HepG2 (cell line): ENCODE measurements around the gene ATOH8. TPM values are rescaled to one million over a fixed set of nuclear protein-coding genes. Genes with fewer than 3 reads are reported as not detected.
A peak's percentile ranks its signal among the peaks of the same experiment; 100 is the strongest.

ENCODE experiments used
- AHDC1 ChIP-seq: sonication (generic); formaldehyde crosslinking; IDR thresholded peaks from 2 replicates; pipeline ENCODE4 v1.5.1; 2020; ENCODE audit warnings: mild to moderate bottlenecking, missing genetic modification reagents, borderline replicate concordance
- ARID2 ChIP-seq: sonication (generic); formaldehyde crosslinking; IDR thresholded peaks from 2 replicates; pipeline ENCODE4 v1.8.1; 2022; ENCODE audit warnings: mild to moderate bottlenecking, missing genetic modification reagents, borderline replicate concordance
- E2F1 ChIP-seq: sonication (generic); formaldehyde crosslinking; IDR thresholded peaks from 2 replicates; pipeline ENCODE4 v1.5.0; 2020; ENCODE audit warnings: missing genetic modification reagents
- FOXK1 ChIP-seq: sonication (generic); formaldehyde crosslinking; IDR thresholded peaks from 2 replicates; pipeline ENCODE4 v1.4.0; 2020; ENCODE audit warnings: low read depth, missing genetic modification reagents, borderline replicate concordance
- TFAP4 ChIP-seq: sonication (generic); IDR thresholded peaks from 2 replicates; pipeline ENCODE4 v1.6.1; 2016; ENCODE audit warnings: low read depth, borderline replicate concordance
- ZEB1 ChIP-seq: IDR thresholded peaks from 2 replicates; pipeline ENCODE4 v1.6.1; 2012; ENCODE audit warnings: mild to moderate bottlenecking, low read depth, inconsistent platforms; ENCODE audit not compliant: insufficient replicate concordance
- ZHX2 ChIP-seq, 2 experiments: sonication (generic) in 1 of 2; formaldehyde crosslinking in 1 of 2; IDR thresholded peaks; 2 replicates each; pipeline versions ENCODE4 v1.6.1 to v1.9.0; 2014 to 2022; ENCODE audit warnings: antibody characterized with exemption in 1 of 2, borderline replicate concordance in 1 of 2, inconsistent platforms in 1 of 2, low read depth in 1 of 2, missing genetic modification reagents in 1 of 2
- ZNF281 ChIP-seq: sonication (generic); formaldehyde crosslinking; IDR thresholded peaks from 2 replicates; pipeline ENCODE4 v1.4.0; 2020; ENCODE audit warnings: missing genetic modification reagents, borderline replicate concordance
- ZNF3 ChIP-seq: IDR thresholded peaks from 2 replicates; pipeline ENCODE4 v1.7.0; 2017; ENCODE audit warnings: inconsistent platforms
- ZNF547 ChIP-seq: sonication (generic); formaldehyde crosslinking; IDR thresholded peaks from 2 replicates; pipeline ENCODE4 v1.5.1; 2020; ENCODE audit warnings: mild to moderate bottlenecking, missing genetic modification reagents
- polyA plus RNA-seq, 8 experiments: library from polyadenylated mRNA; depleted of rRNA in 3 of 8; stranded (reverse) in 7 of 8; unstranded in 1 of 8; fragments of >200 nt; fragmentation: Illumina TruSeq in 4 of 8; extraction: Trizol in 4 of 8; gene quantifications; 2 replicates each; pipeline versions ENCODE4 v1.2.1 to v1.2.3, GENCODE V29; 2011 to 2016; ENCODE audit warnings: low read depth in 4 of 8, missing spikeins in 1 of 8, mixed read lengths in 1 of 8; ENCODE audit not compliant: insufficient read depth in 1 of 8
- total RNA-seq, 5 experiments: library from RNA; depleted of rRNA; stranded (reverse); fragments of >200 nt; fragmentation: Illumina TruSeq; extraction: Trizol; gene quantifications; 2 replicates each; pipeline ENCODE4 v1.2.3, GENCODE V29; 2016; ENCODE audit warnings: low read depth in 1 of 5

ATOH8 gene
- total and polyA plus RNA-seq, 2 of the 13 experiments (the other 11 are each of a cell fraction or from before 2014, with no cell fraction given) = 0.13 to 0.61 TPM

- TF ChIP-seq ARID2 (CRISPR knock-in tag) = no peak
- TF ChIP-seq ZNF3 (CRISPR knock-in tag) = no peak
- no peak for TF ChIP-seq E2F1 (CRISPR knock-in tag)
- no peak for TF ChIP-seq ZHX2 (IDR thresholded peaks at IDR 0.05; ENCODE audit: low read depth)
- no peak for TF ChIP-seq ZHX2 (CRISPR knock-in tag; IDR thresholded peaks at IDR 0.05; ENCODE audit: borderline replicate concordance)
- TF ChIP-seq ZNF547 (CRISPR knock-in tag) = no peak
- TF ChIP-seq AHDC1 (CRISPR knock-in tag) = no peak
- TF ChIP-seq ZEB1 = no peak
- no peak for TF ChIP-seq TFAP4
- peak; percentile 58; the same call in 1 of the 2 replicates for TF ChIP-seq FOXK1
- TF ChIP-seq ZNF281 = peak; percentile 75
These were observed 48.1 kb upstream of the ATOH8 start (continued) for GRCh38 chr2:85705680-85706039.
